ENCODE measurements around the gene TMA7. TPM values are rescaled to one million over a fixed set of nuclear protein-coding genes. Genes with fewer than 3 reads are reported as not detected.

The TMA7 gene
- total and polyA plus RNA-seq, 2 of the 13 experiments (the other 11 are each of a cell fraction or from before 2014, with no cell fraction given) = 100 to 486 TPM

DNA sequence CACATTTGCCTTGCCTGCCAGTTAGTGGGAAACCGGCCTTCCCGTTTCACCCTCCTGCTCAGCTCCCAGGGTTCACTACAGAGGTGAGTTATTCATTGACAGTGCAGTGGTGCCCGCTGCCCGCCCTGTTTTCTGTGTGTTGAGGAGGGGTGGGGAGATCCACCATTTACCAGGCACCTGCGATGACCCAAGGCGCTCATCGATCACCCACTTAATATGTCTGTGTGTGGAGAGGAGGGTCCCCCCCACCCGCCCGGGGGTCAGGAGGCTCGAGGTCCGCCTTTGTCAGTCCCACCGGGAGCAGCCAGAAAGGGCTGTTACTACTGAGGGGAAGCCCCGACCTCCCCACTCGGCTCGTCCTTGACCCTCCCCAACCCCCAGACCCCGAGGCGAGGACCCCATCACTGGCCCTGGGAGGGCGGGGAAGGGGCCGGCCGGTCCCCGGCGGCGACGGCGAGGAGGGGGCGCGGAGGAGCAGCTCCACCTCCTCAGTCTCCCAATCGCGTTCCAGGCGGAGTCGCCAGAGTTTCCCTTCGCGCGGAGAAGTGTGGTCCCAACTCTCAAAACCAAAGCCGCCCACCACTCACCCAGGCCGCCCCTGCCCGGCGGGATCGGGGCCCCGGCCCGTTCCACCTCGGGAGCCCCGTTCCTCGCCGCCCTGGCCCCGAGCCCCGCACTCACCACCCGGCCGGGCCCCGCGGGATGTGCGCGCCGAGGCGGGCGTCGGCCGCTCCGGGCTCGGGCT lies 11.3 kb upstream of the TMA7 start (continued):
- TF ChIP-seq TCF12 (IDR thresholded peaks at IDR 0.05) (no peak), TCF12 (CRISPR knock-in tag; IDR thresholded peaks at IDR 0.05) (no peak), KDM2A (CRISPR knock-in tag; IDR thresholded peaks at IDR 0.05; ENCODE audit: borderline replicate concordance, low read depth) (no peak), CREM (IDR thresholded peaks at IDR 0.05) (peak; percentile 56; the same call in 1 of the 2 replicates), CREM (CRISPR knock-in tag; IDR thresholded peaks at IDR 0.05) (no peak), CENPT (CRISPR knock-in tag; IDR thresholded peaks at IDR 0.05; ENCODE audit: low read depth) (no peak), ZNF577 (CRISPR knock-in tag; IDR thresholded peaks at IDR 0.05; ENCODE audit: borderline replicate concordance, low read depth) (no peak), ZNF136 (CRISPR knock-in tag; IDR thresholded peaks at IDR 0.05; ENCODE audit: low read depth) (0 out of 2 replicates have a peak, but pooled peaks have one; percentile 8), CENPX (CRISPR knock-in tag; IDR thresholded peaks at IDR 0.05) (no peak), FOXA1 (IDR thresholded peaks at IDR 0.05) (no peak), FOXA1 (CRISPR knock-in tag; IDR thresholded peaks at IDR 0.05) (no peak), RFX3 (CRISPR knock-in tag; IDR thresholded peaks at IDR 0.05) (no peak), BRCA1 (CRISPR knock-in tag; IDR thresholded peaks at IDR 0.05) (no peak), ZC3H13 (CRISPR knock-in tag; IDR thresholded peaks at IDR 0.05) (no peak; the same call in 1 of the 2 replicates), ZNF570 (CRISPR knock-in tag; IDR thresholded peaks at IDR 0.05; ENCODE audit: borderline replicate concordance) (no peak), PPARG (CRISPR knock-in tag; conservative IDR thresholded peaks at IDR 0.05) (no peak), PLRG1 (conservative IDR thresholded peaks at IDR 0.05) (no peak)
- TF ChIP-seq, protein P1, sequence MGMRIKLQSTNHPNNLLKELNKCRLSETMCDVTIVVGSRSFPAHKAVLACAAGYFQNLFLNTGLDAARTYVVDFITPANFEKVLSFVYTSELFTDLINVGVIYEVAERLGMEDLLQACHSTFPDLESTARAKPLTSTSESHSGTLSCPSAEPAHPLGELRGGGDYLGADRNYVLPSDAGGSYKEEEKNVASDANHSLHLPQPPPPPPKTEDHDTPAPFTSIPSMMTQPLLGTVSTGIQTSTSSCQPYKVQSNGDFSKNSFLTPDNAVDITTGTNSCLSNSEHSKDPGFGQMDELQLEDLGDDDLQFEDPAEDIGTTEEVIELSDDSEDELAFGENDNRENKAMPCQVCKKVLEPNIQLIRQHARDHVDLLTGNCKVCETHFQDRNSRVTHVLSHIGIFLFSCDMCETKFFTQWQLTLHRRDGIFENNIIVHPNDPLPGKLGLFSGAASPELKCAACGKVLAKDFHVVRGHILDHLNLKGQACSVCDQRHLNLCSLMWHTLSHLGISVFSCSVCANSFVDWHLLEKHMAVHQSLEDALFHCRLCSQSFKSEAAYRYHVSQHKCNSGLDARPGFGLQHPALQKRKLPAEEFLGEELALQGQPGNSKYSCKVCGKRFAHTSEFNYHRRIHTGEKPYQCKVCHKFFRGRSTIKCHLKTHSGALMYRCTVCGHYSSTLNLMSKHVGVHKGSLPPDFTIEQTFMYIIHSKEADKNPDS (CRISPR knock-in tag; IDR thresholded peaks at IDR 0.05) = 0 out of 2 replicates have a peak, but pooled peaks have one; percentile 52
- TF ChIP-seq, protein P2, sequence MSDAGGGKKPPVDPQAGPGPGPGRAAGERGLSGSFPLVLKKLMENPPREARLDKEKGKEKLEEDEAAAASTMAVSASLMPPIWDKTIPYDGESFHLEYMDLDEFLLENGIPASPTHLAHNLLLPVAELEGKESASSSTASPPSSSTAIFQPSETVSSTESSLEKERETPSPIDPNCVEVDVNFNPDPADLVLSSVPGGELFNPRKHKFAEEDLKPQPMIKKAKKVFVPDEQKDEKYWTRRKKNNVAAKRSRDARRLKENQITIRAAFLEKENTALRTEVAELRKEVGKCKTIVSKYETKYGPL (CRISPR knock-in tag; IDR thresholded peaks at IDR 0.05) = no peak
- TF ChIP-seq, protein P3, sequence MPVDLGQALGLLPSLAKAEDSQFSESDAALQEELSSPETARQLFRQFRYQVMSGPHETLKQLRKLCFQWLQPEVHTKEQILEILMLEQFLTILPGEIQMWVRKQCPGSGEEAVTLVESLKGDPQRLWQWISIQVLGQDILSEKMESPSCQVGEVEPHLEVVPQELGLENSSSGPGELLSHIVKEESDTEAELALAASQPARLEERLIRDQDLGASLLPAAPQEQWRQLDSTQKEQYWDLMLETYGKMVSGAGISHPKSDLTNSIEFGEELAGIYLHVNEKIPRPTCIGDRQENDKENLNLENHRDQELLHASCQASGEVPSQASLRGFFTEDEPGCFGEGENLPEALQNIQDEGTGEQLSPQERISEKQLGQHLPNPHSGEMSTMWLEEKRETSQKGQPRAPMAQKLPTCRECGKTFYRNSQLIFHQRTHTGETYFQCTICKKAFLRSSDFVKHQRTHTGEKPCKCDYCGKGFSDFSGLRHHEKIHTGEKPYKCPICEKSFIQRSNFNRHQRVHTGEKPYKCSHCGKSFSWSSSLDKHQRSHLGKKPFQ (CRISPR knock-in tag; IDR thresholded peaks at IDR 0.05; ENCODE audit: insufficient replicate concordance) = no peak
- TF ChIP-seq, protein P4, sequence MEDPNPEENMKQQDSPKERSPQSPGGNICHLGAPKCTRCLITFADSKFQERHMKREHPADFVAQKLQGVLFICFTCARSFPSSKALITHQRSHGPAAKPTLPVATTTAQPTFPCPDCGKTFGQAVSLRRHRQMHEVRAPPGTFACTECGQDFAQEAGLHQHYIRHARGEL (CRISPR knock-in tag; IDR thresholded peaks at IDR 0.05) = no peak
- TF ChIP-seq, protein P5, sequence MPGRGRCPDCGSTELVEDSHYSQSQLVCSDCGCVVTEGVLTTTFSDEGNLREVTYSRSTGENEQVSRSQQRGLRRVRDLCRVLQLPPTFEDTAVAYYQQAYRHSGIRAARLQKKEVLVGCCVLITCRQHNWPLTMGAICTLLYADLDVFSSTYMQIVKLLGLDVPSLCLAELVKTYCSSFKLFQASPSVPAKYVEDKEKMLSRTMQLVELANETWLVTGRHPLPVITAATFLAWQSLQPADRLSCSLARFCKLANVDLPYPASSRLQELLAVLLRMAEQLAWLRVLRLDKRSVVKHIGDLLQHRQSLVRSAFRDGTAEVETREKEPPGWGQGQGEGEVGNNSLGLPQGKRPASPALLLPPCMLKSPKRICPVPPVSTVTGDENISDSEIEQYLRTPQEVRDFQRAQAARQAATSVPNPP (CRISPR knock-in tag; IDR thresholded peaks at IDR 0.05) = 0 out of 2 replicates have a peak, but pooled peaks have one; percentile 11
- TF ChIP-seq, protein P6, sequence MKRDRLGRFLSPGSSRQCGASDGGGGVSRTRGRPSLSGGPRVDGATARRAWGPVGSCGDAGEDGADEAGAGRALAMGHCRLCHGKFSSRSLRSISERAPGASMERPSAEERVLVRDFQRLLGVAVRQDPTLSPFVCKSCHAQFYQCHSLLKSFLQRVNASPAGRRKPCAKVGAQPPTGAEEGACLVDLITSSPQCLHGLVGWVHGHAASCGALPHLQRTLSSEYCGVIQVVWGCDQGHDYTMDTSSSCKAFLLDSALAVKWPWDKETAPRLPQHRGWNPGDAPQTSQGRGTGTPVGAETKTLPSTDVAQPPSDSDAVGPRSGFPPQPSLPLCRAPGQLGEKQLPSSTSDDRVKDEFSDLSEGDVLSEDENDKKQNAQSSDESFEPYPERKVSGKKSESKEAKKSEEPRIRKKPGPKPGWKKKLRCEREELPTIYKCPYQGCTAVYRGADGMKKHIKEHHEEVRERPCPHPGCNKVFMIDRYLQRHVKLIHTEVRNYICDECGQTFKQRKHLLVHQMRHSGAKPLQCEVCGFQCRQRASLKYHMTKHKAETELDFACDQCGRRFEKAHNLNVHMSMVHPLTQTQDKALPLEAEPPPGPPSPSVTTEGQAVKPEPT (CRISPR knock-in tag; IDR thresholded peaks at IDR 0.05; ENCODE audit: low read depth) = no peak
